Esophagus muscularis mucosa (tissue), 4 donors: ENCODE measurements around the gene RIGI. TPM values are rescaled to one million over a fixed set of nuclear protein-coding genes. Genes with fewer than 3 reads are reported as not detected.
"Not testable (repeated sequence)": the region's sequence is repeated elsewhere in the genome, so short reads cannot be mapped to it uniquely, and the experiment has no call there.

Experiments
- DNase-seq: peaks from one replicate; pipeline ENCODE4 v3.0.0-alpha.2; 2017; ENCODE audit errors: extremely low spot score
- H3K27ac ChIP-seq, 4 donors: fragments of 200-600 bp; sonication (generic); replicated peaks in 1 of 4; 1 replicate in 3 of 4; 2 replicates in 1 of 4; pipeline ENCODE4 v1.5.1; 2016 to 2019; ENCODE audit warnings: mild to moderate bottlenecking in 1 of 4
- H3K27me3 ChIP-seq, 4 donors: fragments of 200-600 bp; sonication (generic); one replicate each; pipeline versions ENCODE4 v1.5.1 to v1.6.0; 2016 to 2019
- H3K36me3 ChIP-seq, 4 donors: fragments of 200-600 bp; sonication (generic); one replicate each; pipeline ENCODE4 v1.5.1; 2016 to 2019
- H3K4me1 ChIP-seq, 4 donors: fragments of 200-600 bp; sonication (generic); one replicate each; pipeline ENCODE4 v1.5.1; 2016 to 2019
- H3K4me3 ChIP-seq, 4 donors: fragments of 200-600 bp; sonication (generic); 1 replicate in 2 of 4; 2 replicates in 2 of 4; pipeline ENCODE4 v1.5.1; 2016 to 2019; ENCODE audit warnings: mild to moderate bottlenecking in 4 of 4, moderate library complexity in 1 of 4
- H3K9me3 ChIP-seq, 4 donors: fragments of 200-600 bp; sonication (generic); 1 replicate in 3 of 4; 2 replicates in 1 of 4; pipeline ENCODE4 v1.5.1; 2016 to 2019
- CTCF ChIP-seq, 3 experiments: fragments of 200-600 bp in 2 of 3; fragments of 450-650 bp in 1 of 3; sonication (generic) in 2 of 3; IDR thresholded peaks; one replicate each; pipeline ENCODE4 v1.5.1; 2017 to 2019; ENCODE audit warnings: antibody characterized with exemption in 3 of 3, mild to moderate bottlenecking in 2 of 3, moderate library complexity in 1 of 3
- EP300 ChIP-seq: sonication (generic); formaldehyde crosslinking; IDR thresholded peaks from one replicate; pipeline ENCODE4 v1.6.1; 2017; ENCODE audit warnings: antibody characterized with exemption
- POLR2A ChIP-seq: fragments of 450-650 bp; IDR thresholded peaks from one replicate; pipeline ENCODE4 v1.6.1; 2017; ENCODE audit warnings: antibody characterized with exemption, moderate library complexity, mild to moderate bottlenecking, low read depth
- POLR2AphosphoS5 ChIP-seq, 2 donors: sonication (generic); formaldehyde crosslinking; IDR thresholded peaks; one replicate each; pipeline ENCODE4 v1.6.1; 2017; ENCODE audit warnings: antibody characterized with exemption in 2 of 2
- WGBS: methylation state at CpG from one replicate; pipeline ENCODE4 v1.1.5; 2018; 5-methylcytosine and 5-hydroxymethylcytosine counted together
- intact Hi-C: fragments of 100-400 bp; cut with DNase I; formaldehyde crosslinking; loops from one replicate; pipeline ENCODE4 v1.15.1; 2023
- total RNA-seq, 4 donors: library from RNA; depleted of rRNA; stranded (reverse); fragments of >200 nt; gene quantifications; one replicate each; pipeline versions ENCODE4 v1.1.0 to v1.2.1, GENCODE V29; 2016

The RIGI gene
- total RNA-seq, 4 donors from 2014 or later: 6.5 to 10.1 (median 8.2) TPM

GRCh38 chr9:32533816-32534215 is 7.8 kb upstream of the RIGI start:
- Histone ChIP-seq H3K36me3 (peaks cover 0 to 5% (median 3%) of the 10 kb centered on the region in 4 donors), H3K27ac (no peak overlapping the region), H3K27me3 (no peaks in the 10 kb centered on the region), H3K4me1 (no peaks in the 10 kb centered on the region), H3K9me3 (no peaks in the 10 kb centered on the region), H3K4me3 (no peak overlapping the region)
- 96% methylated on average over 4 of the region's 4 CpGs for WGBS
- TF ChIP-seq POLR2AphosphoS5 (IDR thresholded peaks at IDR 0.05): no peak
- TF ChIP-seq EP300: no peak
- no peak for TF ChIP-seq CTCF (IDR thresholded peaks at IDR 0.05)
- TF ChIP-seq POLR2A: no peak
- no peak for DNase-seq
- intact Hi-C loops: no loop called here

GRCh38 chr9:32533336-32533735 is 7.3 kb upstream of the RIGI start:
- Histone ChIP-seq H3K27me3 (no peaks in the 10 kb centered on the region), H3K27ac (no peak overlapping the region), H3K4me1 (no peaks in the 10 kb centered on the region), H3K4me3 (no peak overlapping the region), H3K9me3 (no peaks in the 10 kb centered on the region), H3K36me3 (peaks cover 0 to 4% (median 2%) of the 10 kb centered on the region in 4 donors)
- intact Hi-C loops: no loop called here
- no peak for TF ChIP-seq POLR2AphosphoS5 (IDR thresholded peaks at IDR 0.05)
- WGBS: 94% methylated on average over 6 of the region's 6 CpGs
- DNase-seq: no peak

- Histone ChIP-seq H3K36me3 (no peaks in the 10 kb centered on the region), H3K27me3 (no peaks in the 10 kb centered on the region), H3K4me3 (peak overlapping the region; percentile 62 to 79 (median 74)), H3K4me1 (peaks cover 8 to 47% (median 40%) of the 10 kb centered on the region in 4 donors), H3K9me3 (no peaks in the 10 kb centered on the region), H3K27ac (peak overlapping the region; percentile 77 to 89 (median 82))
- no peak for DNase-seq
- intact Hi-C loops: loop anchor here (5.0 kb wide), 1 partner anchor 46 kb away; the partner anchor contains the start of gene NDUFB6
- WGBS: 14% methylated on average over 2 of the region's 2 CpGs
- TF ChIP-seq EP300: no peak
- TF ChIP-seq POLR2A: no peak
- no peak for TF ChIP-seq CTCF (IDR thresholded peaks at IDR 0.05)
- TF ChIP-seq POLR2AphosphoS5 (IDR thresholded peaks at IDR 0.05): no peak
Measured at GRCh38 chr9:32526707-32527048, 682 bp upstream of the RIGI start.

GRCh38 chr9:32525709-32526030 is 326 bp downstream of the RIGI start:
- WGBS: 7% methylated on average over 4 of the region's 4 CpGs
- Histone ChIP-seq H3K9me3 (no peaks in the 10 kb centered on the region), H3K27ac (peak overlapping the region; percentile 77 to 89 (median 82)), H3K36me3 (no peaks in the 10 kb centered on the region), H3K4me3 (peak overlapping the region; percentile 62 to 79 (median 74)), H3K4me1 (peaks cover 8 to 47% (median 41%) of the 10 kb centered on the region in 4 donors), H3K27me3 (no peaks in the 10 kb centered on the region)
- intact Hi-C loops: loop anchor here (5.0 kb wide), 1 partner anchor 47 kb away; the partner anchor contains the start of gene NDUFB6
- DNase-seq: no peak
- TF ChIP-seq POLR2AphosphoS5 (IDR thresholded peaks at IDR 0.05) (no peak), POLR2A (no peak), EP300 (no peak), CTCF (IDR thresholded peaks at IDR 0.05) (no peak)

- Histone ChIP-seq H3K9me3 (no peaks in the 10 kb centered on the region), H3K4me3 (peak overlapping the region; percentile 62 to 79 (median 74)), H3K36me3 (no peaks in the 10 kb centered on the region), H3K27ac (peak overlapping the region; percentile 77 to 89 (median 82)), H3K27me3 (no peaks in the 10 kb centered on the region), H3K4me1 (peaks cover 8 to 48% (median 43%) of the 10 kb centered on the region in 4 donors)
- no peak for DNase-seq
- 43% methylated on average over 19 of the region's 22 CpGs for WGBS
- no peak for TF ChIP-seq POLR2A
- TF ChIP-seq CTCF (IDR thresholded peaks at IDR 0.05): no peak
- TF ChIP-seq EP300: no peak
- no peak for TF ChIP-seq POLR2AphosphoS5 (IDR thresholded peaks at IDR 0.05)
- intact Hi-C loops: loop anchor here (5.0 kb wide), 2 partner anchors 37 to 47 kb away; partner anchors contain the start of gene NDUFB6
Measured at GRCh38 chr9:32524892-32525708, 896 bp downstream of the RIGI start.

- peak overlapping the region; percentile 62 to 79 (median 74) for H3K4me3 ChIP-seq
- not testable (repeated sequence) for H3K9me3 ChIP-seq, DNase-seq, H3K36me3 ChIP-seq, H3K27me3 ChIP-seq
- H3K27ac ChIP-seq: peak overlapping the region in 1 of 4 donors; percentile 89
- intact Hi-C loops: loop anchor here (5.0 kb wide), 1 partner anchor 38 kb away; no protein-coding TSS in a partner anchor
- WGBS: 91% methylated on average over 10 of the region's 11 CpGs
- H3K4me1 ChIP-seq: peaks cover 8 to 50% (median 43%) of the 10 kb centered on the region in 4 donors
Measured at GRCh38 chr9:32524558-32524891, 1.5 kb downstream of the RIGI start.
